ENCODE data around the gene ATP8B4. TPM values are rescaled to one million over a fixed set of nuclear protein-coding genes. Genes with fewer than 3 reads are reported as not detected.
A peak's percentile ranks its signal among the peaks of the same experiment; 100 is the strongest.

ATP8B4 gene
- total and polyA plus RNA-seq, 2 donors (not counting 1 experiment from before 2014, with no cell fraction given), result 0.42 TPM; not detected in 1

- Mint-ChIP-seq H3K27ac (no peak overlapping the region), H3K9me3 (ENCODE audit: insufficient read depth) (no peaks in the 10 kb centered on the region), H3K4me3 (no peak overlapping the region), H3K4me1 (no peaks in the 10 kb centered on the region), H3K27me3 (no peaks in the 10 kb centered on the region)
- no peaks in the 10 kb centered on the region for H3K4me1 ChIP-seq (ENCODE audit: control insufficient read depth in 2 of 2, insufficient read depth in 2 of 2, low read length in 2 of 2)
- intact Hi-C loops (cut with micrococcal nuclease), result no loop called here
- H3K27ac ChIP-seq (ENCODE audit: low read length in 2 of 2), result no peak overlapping the region
- H4K20me1 ChIP-seq (ENCODE audit: control insufficient read depth, insufficient read depth, low read length, poor library complexity, severe bottlenecking), result no peaks in the 10 kb centered on the region
- H2AFZ ChIP-seq (ENCODE audit: insufficient read depth, low read depth, low read length, poor library complexity, severe bottlenecking), result no peak overlapping the region
- H3K79me2 ChIP-seq (ENCODE audit: control insufficient read depth, insufficient read depth, low read length), result no peaks in the 10 kb centered on the region
- no peak overlapping the region for H3K4me3 ChIP-seq (ENCODE audit: control extremely low read depth in 1 of 5, extremely low read depth in 1 of 5, insufficient read depth in 1 of 5, low read depth in 2 of 5, low read length in 4 of 5)
- POLR2A ChIA-PET, result no interaction called here
- CTCF ChIA-PET, result no interaction called here
- H3K36me3 ChIP-seq (replicated peaks in 1 of 2; ENCODE audit: control extremely low read depth in 1 of 2, control insufficient read depth in 1 of 2, extremely low read depth in 1 of 2, insufficient read depth in 2 of 2, low read length in 1 of 2), result no peaks in the 10 kb centered on the region
- TF ChIP-seq CTCF (IDR thresholded peaks at IDR 0.05) (no peak), EZH2 (IDR thresholded peaks at IDR 0.05; ENCODE audit: borderline replicate concordance, insufficient read depth, low read depth, low read length, poor library complexity, severe bottlenecking) (no peak)
- no peak overlapping the region for H3K9ac ChIP-seq (ENCODE audit: low read length)
- H3K27me3 ChIP-seq (replicated peaks in 1 of 4; ENCODE audit: control extremely low read depth in 1 of 4, control insufficient read depth in 3 of 4, insufficient read depth in 4 of 4, low read length in 3 of 4), result no peaks in the 10 kb centered on the region
- DNase-seq (no peak), ATAC-seq (ENCODE audit: low read depth) (no peak)
- no peaks in the 10 kb centered on the region for H3K9me3 ChIP-seq (ENCODE audit: control extremely low read depth in 1 of 3, control insufficient read depth in 2 of 3, insufficient read depth in 1 of 3, low read length in 2 of 3)
- no peak overlapping the region for H3K4me2 ChIP-seq (replicated peaks; ENCODE audit: low read depth, low read length, poor library complexity, severe bottlenecking)
- WGBS (ENCODE audit: insufficient coverage), result 81% methylated on average over 4 of the region's 5 CpGs
Observed at GRCh38 chr15:49876401-49877038, 242.5 kb downstream of the ATP8B4 start.

GRCh38 chr15:49875392-49875791 lies 243.6 kb downstream of the ATP8B4 start:
- no peaks in the 10 kb centered on the region for H3K27me3 Mint-ChIP-seq
- no peaks in the 10 kb centered on the region for H3K36me3 ChIP-seq (replicated peaks in 1 of 2; ENCODE audit: control extremely low read depth in 1 of 2, control insufficient read depth in 1 of 2, extremely low read depth in 1 of 2, insufficient read depth in 2 of 2, low read length in 1 of 2)
- ChIA-PET CTCF (interaction anchor here (0.8 kb wide), 1 partner anchor 640 kb away, joined by 3 read pairs; no protein-coding TSS in a partner anchor), POLR2A (no interaction called here)
- intact Hi-C loops (cut with micrococcal nuclease), result no loop called here
- no peak overlapping the region for H3K4me3 ChIP-seq (ENCODE audit: control extremely low read depth in 1 of 5, extremely low read depth in 1 of 5, insufficient read depth in 1 of 5, low read depth in 2 of 5, low read length in 4 of 5)
- no peak overlapping the region for H3K27ac Mint-ChIP-seq
- no peaks in the 10 kb centered on the region for H3K9me3 ChIP-seq (ENCODE audit: control extremely low read depth in 1 of 3, control insufficient read depth in 2 of 3, insufficient read depth in 1 of 3, low read length in 2 of 3)
- H2AFZ ChIP-seq (ENCODE audit: insufficient read depth, low read depth, low read length, poor library complexity, severe bottlenecking), result no peak overlapping the region
- H3K27me3 ChIP-seq (replicated peaks in 1 of 4; ENCODE audit: control extremely low read depth in 1 of 4, control insufficient read depth in 3 of 4, insufficient read depth in 4 of 4, low read length in 3 of 4), result no peaks in the 10 kb centered on the region
- H3K4me3 Mint-ChIP-seq, result no peak overlapping the region
- no peak overlapping the region for H3K9ac ChIP-seq (ENCODE audit: low read length)
- H4K20me1 ChIP-seq (ENCODE audit: control insufficient read depth, insufficient read depth, low read length, poor library complexity, severe bottlenecking), result no peaks in the 10 kb centered on the region
- H3K4me1 Mint-ChIP-seq, result no peaks in the 10 kb centered on the region
- DNase-seq (no peak), ATAC-seq (ENCODE audit: low read depth) (no peak)
- no peak for TF ChIP-seq EZH2 (IDR thresholded peaks at IDR 0.05; ENCODE audit: borderline replicate concordance, insufficient read depth, low read depth, low read length, poor library complexity, severe bottlenecking)
- peak; percentile 41 for TF ChIP-seq CTCF (IDR thresholded peaks at IDR 0.05)
- no peaks in the 10 kb centered on the region for H3K4me1 ChIP-seq (ENCODE audit: control insufficient read depth in 2 of 2, insufficient read depth in 2 of 2, low read length in 2 of 2)
- no peak overlapping the region for H3K4me2 ChIP-seq (replicated peaks; ENCODE audit: low read depth, low read length, poor library complexity, severe bottlenecking)
- H3K9me3 Mint-ChIP-seq (ENCODE audit: insufficient read depth), result no peaks in the 10 kb centered on the region
- no peak overlapping the region for H3K27ac ChIP-seq (ENCODE audit: low read length in 2 of 2)
- no peaks in the 10 kb centered on the region for H3K79me2 ChIP-seq (ENCODE audit: control insufficient read depth, insufficient read depth, low read length)
- WGBS (ENCODE audit: insufficient coverage), result no CpG with 5 or more reads among the region's 2 CpGs

Data from B cell (primary cell).